Liver (tissue), 2 donors: ENCODE data around the gene SRRM2.

Source experiments
- CTCF ChIP-seq: fragments of 150-350 bp; IDR thresholded peaks from 2 replicates; pipeline ENCODE4 v1.5.1; 2017; ENCODE audit warnings: improper control_type of control experiment, low read depth, low read length; ENCODE audit not compliant: missing input control
- REST ChIP-seq: IDR thresholded peaks from 2 replicates; pipeline ENCODE4 v1.6.1; 2016; ENCODE audit warnings: antibody characterized with exemption, mild to moderate bottlenecking
- donor health status: healthy.

- no peak for TF ChIP-seq CTCF
- no peak for TF ChIP-seq REST
Measured at GRCh38 chr16:2799205-2799858, 46.9 kb downstream of the SRRM2 start.
